ENCODE measurements around the gene KDM7A.
A peak's percentile ranks its signal among the peaks of the same experiment; 100 is the strongest.

Gene KDM7A

DNA sequence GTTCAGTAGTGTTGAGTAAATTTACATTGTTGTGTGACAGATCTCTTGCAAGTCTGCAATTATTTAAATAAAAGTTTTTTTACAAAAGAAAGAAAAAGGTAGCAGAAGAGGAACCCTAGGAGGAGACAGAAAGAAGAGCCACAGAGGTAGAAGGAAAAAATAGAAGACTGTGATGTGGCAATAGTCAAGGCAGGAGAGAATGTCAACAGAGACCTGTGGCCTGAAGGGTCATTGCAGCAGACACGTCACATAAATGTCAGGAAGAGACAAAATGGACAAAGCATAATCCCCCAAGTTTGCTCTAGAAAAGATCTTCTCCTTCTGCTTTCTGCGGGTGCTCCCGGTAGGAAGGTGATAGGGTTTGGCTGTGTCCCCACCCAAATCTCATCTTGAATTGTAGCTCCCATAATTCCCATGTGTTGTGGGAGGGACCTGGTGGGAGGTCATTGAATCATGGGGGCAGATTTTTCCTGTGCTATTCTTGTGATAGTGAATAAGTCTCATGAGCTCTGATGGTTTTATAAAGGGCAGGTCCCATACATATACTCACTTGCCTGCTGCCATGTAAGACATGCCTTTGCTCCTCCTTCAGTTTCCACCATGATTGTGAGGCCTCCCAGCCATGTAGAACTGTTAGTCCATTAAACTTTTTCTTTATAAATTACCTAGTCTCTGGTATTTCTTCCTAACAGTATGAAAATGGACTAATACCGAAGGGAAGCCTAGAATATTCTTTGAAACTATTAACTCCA, 41.1 kb upstream of the KDM7A start:
- Histone ChIP-seq H4K20me1 (no peaks in the 10 kb centered on the region), H3K4me2 (no peak overlapping the region), H3K36me3 (no peaks in the 10 kb centered on the region), H3K4me1 (peaks cover 18 to 36% (median 28%) of the 10 kb centered on the region in 10 experiments), H3K27me3 (no peaks in the 10 kb centered on the region), H3K4me3 (no peak overlapping the region), H3K9me3 (replicated peaks in 1 of 11) (peaks cover 14 to 39% (median 19%) of the 10 kb centered on the region in 11 experiments), H3K27ac (no peak overlapping the region), H3K9ac (no peak overlapping the region)
- no peak for TF ChIP-seq Cebpa-rat (IDR thresholded peaks at IDR 0.05)

GRCh38 chr7:140215281-140215680, 38.5 kb upstream of the KDM7A start:
- peaks cover 29 to 47% (median 38%) of the 10 kb centered on the region in 10 experiments for H3K4me1 ChIP-seq
- H3K4me3 ChIP-seq, result no peak overlapping the region
- H3K9me3 ChIP-seq (replicated peaks in 1 of 11), result peaks cover 14 to 39% (median 19%) of the 10 kb centered on the region in 11 experiments
- peak overlapping the region; percentile 8 to 60 (median 46); a peak in 19 of 22 replicates for H3K4me2 ChIP-seq
- no peaks in the 10 kb centered on the region for H3K27me3 ChIP-seq
- no peaks in the 10 kb centered on the region for H4K20me1 ChIP-seq
- no peaks in the 10 kb centered on the region for H3K36me3 ChIP-seq
- no peak overlapping the region for H3K27ac ChIP-seq
- no peak for TF ChIP-seq Cebpa-rat (IDR thresholded peaks at IDR 0.05)
- no peak overlapping the region for H3K9ac ChIP-seq

DNA sequence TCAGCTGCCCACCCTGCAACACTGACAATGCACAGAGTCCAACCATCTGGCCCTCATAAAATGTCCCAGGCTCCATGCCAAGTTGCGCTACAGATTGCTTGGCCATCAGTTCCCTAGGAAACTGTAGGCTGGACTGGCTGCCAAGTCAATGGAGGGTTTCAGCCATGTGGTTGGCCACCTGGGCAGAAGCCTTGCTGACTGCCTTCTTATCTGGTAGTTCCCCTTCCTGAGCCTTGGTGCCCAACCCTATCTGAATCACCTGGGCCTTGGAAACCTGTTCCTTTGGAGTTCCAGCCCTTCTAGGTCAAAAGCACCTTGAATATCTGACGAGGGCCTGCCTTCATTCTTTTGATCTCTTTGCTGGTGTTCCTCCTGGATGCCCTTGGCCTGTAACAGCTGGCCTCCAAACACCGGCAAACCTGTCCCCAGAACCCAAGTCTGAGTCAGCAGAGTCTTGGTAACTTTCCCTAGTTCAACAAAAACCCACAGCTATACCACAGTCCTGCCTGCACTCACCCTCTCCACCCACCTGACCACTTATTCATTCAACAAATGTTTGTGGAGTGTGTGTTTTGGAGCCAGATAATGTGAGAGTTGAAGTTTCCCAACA, 37.4 kb upstream of the KDM7A start:
- Histone ChIP-seq H4K20me1 (no peaks in the 10 kb centered on the region), H3K27me3 (no peaks in the 10 kb centered on the region), H3K36me3 (no peaks in the 10 kb centered on the region), H3K4me1 (peaks cover 36 to 57% (median 47%) of the 10 kb centered on the region in 10 experiments), H3K4me3 (no peak overlapping the region), H3K9ac (no peak overlapping the region), H3K9me3 (replicated peaks in 1 of 11) (peaks cover 14 to 39% (median 19%) of the 10 kb centered on the region in 11 experiments), H3K27ac (no peak overlapping the region), H3K4me2 (peak overlapping the region; percentile 8 to 60 (median 46); a peak in 21 of 22 replicates)
- no peak for TF ChIP-seq Cebpa-rat (IDR thresholded peaks at IDR 0.05)

DNA sequence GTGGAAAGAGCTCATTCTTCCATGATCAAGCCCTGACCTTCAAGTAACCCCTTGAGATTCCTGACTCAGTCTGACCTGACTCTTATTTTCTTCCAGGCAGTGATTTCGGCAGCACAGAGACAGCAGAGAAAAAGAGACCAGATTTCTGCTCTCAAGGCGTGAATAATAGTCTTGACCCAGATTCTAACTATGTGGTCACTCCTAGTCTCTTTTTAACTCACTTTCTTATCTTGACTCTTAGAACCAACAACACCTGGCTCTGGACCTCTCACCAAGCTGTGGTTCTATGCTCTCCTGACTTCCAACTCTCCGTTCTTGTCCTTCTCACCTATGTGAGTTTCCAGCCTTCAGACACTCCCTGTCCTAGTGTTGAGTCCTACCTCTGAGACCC, 36.9 kb upstream of the KDM7A start:
- no peak overlapping the region for H3K4me3 ChIP-seq
- H3K36me3 ChIP-seq, result no peaks in the 10 kb centered on the region
- no peaks in the 10 kb centered on the region for H3K27me3 ChIP-seq
- H3K9me3 ChIP-seq (replicated peaks in 1 of 11), result peaks cover 13 to 35% (median 16%) of the 10 kb centered on the region in 11 experiments
- no peaks in the 10 kb centered on the region for H4K20me1 ChIP-seq
- no peak overlapping the region for H3K9ac ChIP-seq
- TF ChIP-seq Cebpa-rat (IDR thresholded peaks at IDR 0.05), result no peak
- H3K4me1 ChIP-seq, result peaks cover 36 to 62% (median 51%) of the 10 kb centered on the region in 10 experiments
- H3K4me2 ChIP-seq, result peak overlapping the region; percentile 8 to 60 (median 46); a peak in 17 of 22 replicates
- H3K27ac ChIP-seq, result no peak overlapping the region

GRCh38 chr7:140212100-140212881, 35.5 kb upstream of the KDM7A start:
- no peak for TF ChIP-seq Cebpa-rat (IDR thresholded peaks at IDR 0.05)
- Histone ChIP-seq H3K9me3 (replicated peaks in 1 of 11) (peaks cover 0 to 21% (median 2%) of the 10 kb centered on the region in 11 experiments; a peak in 7 of 22 replicates), H3K4me1 (peaks cover 36 to 76% (median 55%) of the 10 kb centered on the region in 10 experiments), H3K27me3 (no peaks in the 10 kb centered on the region), H3K4me3 (no peak overlapping the region), H3K27ac (peak overlapping the region in 3 of 11 experiments; percentile 7 to 19 (median 7); a peak in 2 of 22 replicates), H3K9ac (no peak overlapping the region), H4K20me1 (no peaks in the 10 kb centered on the region), H3K36me3 (no peaks in the 10 kb centered on the region), H3K4me2 (peak overlapping the region in 6 of 11 experiments; percentile 9 to 98 (median 94); a peak in 10 of 22 replicates)

DNA sequence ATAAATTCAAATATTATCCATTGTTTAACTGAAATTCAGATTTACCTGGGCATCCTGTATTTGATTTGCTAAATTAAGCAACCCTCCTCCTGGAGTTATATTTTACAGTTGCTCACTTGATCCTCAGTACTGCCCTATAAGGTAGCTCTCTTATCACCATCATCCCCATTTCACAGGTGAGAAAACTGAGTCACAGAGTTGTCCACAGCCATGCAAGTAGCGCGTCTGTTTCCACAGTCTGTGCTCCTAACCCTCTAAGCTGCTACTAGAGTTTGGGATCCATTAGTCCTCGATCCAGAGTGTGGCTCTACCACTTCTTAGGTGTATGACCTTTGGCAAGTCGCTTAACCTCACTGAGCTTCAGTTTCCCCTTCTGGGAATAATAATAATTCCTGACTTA, 34.9 kb upstream of the KDM7A start:
- Histone ChIP-seq H3K27me3 (no peaks in the 10 kb centered on the region), H3K27ac (no peak overlapping the region; a peak in 1 of 22 replicates), H3K4me1 (peaks cover 36 to 82% (median 61%) of the 10 kb centered on the region in 10 experiments), H3K4me3 (no peak overlapping the region), H3K36me3 (no peaks in the 10 kb centered on the region), H3K4me2 (peak overlapping the region in 5 of 11 experiments; percentile 94 to 98 (median 94); a peak in 10 of 22 replicates), H3K9me3 (replicated peaks in 1 of 11) (peaks cover 0 to 15% (median 0%) of the 10 kb centered on the region in 11 experiments; a peak in 5 of 22 replicates), H3K9ac (no peak overlapping the region), H4K20me1 (no peaks in the 10 kb centered on the region)
- TF ChIP-seq Cebpa-rat (IDR thresholded peaks at IDR 0.05), result no peak

DNA sequence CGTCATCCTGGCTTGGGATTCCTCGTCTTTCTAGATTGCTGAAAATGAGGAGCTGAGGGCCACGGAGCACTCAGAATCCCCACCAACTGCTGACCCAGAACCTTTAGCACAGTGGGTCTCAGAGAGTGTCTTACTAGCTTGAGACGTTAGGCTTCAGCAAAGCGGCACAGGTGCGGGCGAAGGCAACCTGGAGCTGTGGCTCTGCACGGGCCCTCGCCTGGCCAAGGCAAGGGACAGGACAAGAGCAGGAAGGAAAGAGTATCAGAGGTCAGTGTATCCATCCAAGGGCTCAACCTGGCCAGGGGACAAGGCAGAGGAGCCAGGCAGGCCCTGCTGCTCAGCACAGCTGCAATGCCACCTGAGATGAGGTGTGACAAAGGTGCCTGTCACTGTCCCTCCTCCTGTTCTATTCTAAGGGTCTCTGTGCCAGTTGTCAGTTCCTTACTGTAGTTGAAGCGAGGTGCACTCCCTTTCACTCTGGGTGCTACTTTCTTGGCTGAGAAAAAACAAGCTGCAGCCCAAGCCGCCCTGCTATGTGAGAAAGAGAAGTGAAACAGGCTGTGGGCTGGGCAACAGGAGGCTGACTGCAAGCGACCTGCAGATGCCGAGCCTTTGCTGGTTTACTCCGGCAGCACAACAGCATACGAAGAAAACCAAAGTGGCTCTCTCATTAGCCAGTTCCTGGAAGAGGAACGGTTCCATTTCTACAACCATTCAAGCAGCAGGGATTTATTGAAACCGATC, 33.3 kb upstream of the KDM7A start:
- peak overlapping the region; percentile 65 to 98 (median 91) for H3K4me2 ChIP-seq

More for the DNA sequence above, 33.3 kb upstream of the KDM7A start:
- Histone ChIP-seq H3K4me3 (peak overlapping the region in 4 of 10 experiments; percentile 15 to 34 (median 31); a peak in 3 of 20 replicates), H3K9ac (peak overlapping the region in 10 of 11 experiments; percentile 48 to 74 (median 63); a peak in 17 of 22 replicates), H3K9me3 (replicated peaks in 1 of 11) (peaks cover 0 to 3% (median 0%) of the 10 kb centered on the region in 11 experiments; a peak in 1 of 22 replicates), H3K27ac (peak overlapping the region; percentile 34 to 89 (median 76); a peak in 20 of 22 replicates), H3K36me3 (no peaks in the 10 kb centered on the region), H3K4me1 (peaks cover 32 to 94% (median 69%) of the 10 kb centered on the region in 10 experiments), H4K20me1 (no peaks in the 10 kb centered on the region), H3K27me3 (no peaks in the 10 kb centered on the region)
- TF ChIP-seq Cebpa-rat (IDR thresholded peaks at IDR 0.05), result no peak
